ENCODE data around the gene YDJC. TPM values are rescaled to one million over a fixed set of nuclear protein-coding genes. Genes with fewer than 3 reads are reported as not detected.

Gene YDJC
- total and polyA plus RNA-seq, 2 of the 13 experiments (the other 11 are each of a cell fraction or from before 2014, with no cell fraction given) = 15.3 to 32.0 TPM

- FAIRE-seq = no peak
- in situ Hi-C loops (cut with HindIII; ENCODE audit: extremely low pct_ligation_motif_present, low pct_unique_long_range_greater_than_20kb) = no loop called here
These were observed 3.6 kb downstream of the YDJC start for GRCh38 chr22:21626073-21626734.

GRCh38 chr22:21624880-21625791 is 4.7 kb downstream of the YDJC start:
- Histone ChIP-seq H3K4me2 (ENCODE audit: low read depth, low read length) (no peak overlapping the region), H4K20me1 (ENCODE audit: insufficient read depth, low read length) (peaks cover 19% of the 10 kb centered on the region), H2AFZ (ENCODE audit: low read length) (no peak overlapping the region), H3K27ac (ENCODE audit: extremely low read length, insufficient read depth, low read length) (no peak overlapping the region), H3K9me3 (ENCODE audit: low read length) (no peaks in the 10 kb centered on the region), H3K9ac (ENCODE audit: insufficient read depth, low read depth, low read length) (no peak overlapping the region), H3K4me1 (ENCODE audit: insufficient read depth, low read length) (peaks cover 16% of the 10 kb centered on the region), H3K36me3 (replicated peaks in 1 of 2; ENCODE audit: control insufficient read depth in 1 of 2, insufficient read depth in 2 of 2, low read length in 2 of 2) (peaks cover 2 to 49% of the 10 kb centered on the region in 2 experiments; a peak in 4 of 5 replicates), H3K4me3 (replicated peaks in 1 of 3; ENCODE audit: insufficient read depth in 1 of 3, low read depth in 2 of 3, low read length in 3 of 3) (no peak overlapping the region), H3K79me2 (ENCODE audit: insufficient read depth, low read length) (peaks cover 23% of the 10 kb centered on the region), H3K27me3 (ENCODE audit: control insufficient read depth in 1 of 2, insufficient read depth in 2 of 2, low read length in 2 of 2) (no peaks in the 10 kb centered on the region)
- ChIA-PET POLR2A (interaction anchor here (1.0 to 2.3 kb wide), 2 partner anchors 17 to 18 kb away, joined by 3 to 12 read pairs; partner anchors contain the start of gene SDF2L1), CTCF (ENCODE audit: low intra/inter-chr PET ratio, low total read pairs) (interaction anchor here (2.4 kb wide), 1 partner anchor 17 kb away, joined by 11 read pairs; the partner anchor contains the start of gene SDF2L1)
- BruUV-seq (replicated peaks) = no TSS peak
- no peak for TF ChIP-seq TBL1XR1 (IDR thresholded peaks at IDR 0.05; ENCODE audit: borderline replicate concordance, low read length, partially characterized antibody)
- no peak for TF ChIP-seq ZNF616 (CRISPR knock-in tag; IDR thresholded peaks at IDR 0.05; ENCODE audit: low read depth)
- no peak for TF ChIP-seq ZMYM3 (CRISPR knock-in tag; IDR thresholded peaks at IDR 0.05)
- TF ChIP-seq ZFP36L1 (CRISPR knock-in tag; IDR thresholded peaks at IDR 0.05) = no peak
- peak in 1 of 2 experiments; percentile 8; a peak in 1 of 4 replicates for TF ChIP-seq MAFK (conservative IDR thresholded peaks at IDR 0.05 in 1 of 2, IDR thresholded peaks at IDR 0.05 in 1 of 2; ENCODE audit: low read length in 2 of 2)
- TF ChIP-seq XBP1 (CRISPR knock-in tag; IDR thresholded peaks at IDR 0.05) = no peak
- TF ChIP-seq SMAD9 (CRISPR knock-in tag; IDR thresholded peaks at IDR 0.05) = no peak
- peak; percentile 18 to 54; a peak in 1 of 4 replicates for TF ChIP-seq POLR2A (IDR thresholded peaks at IDR 0.05; ENCODE audit: insufficient read depth in 1 of 2, low read depth in 2 of 2, low read length in 2 of 2)
- peak; percentile 89 for TF ChIP-seq RBM22 (optimal IDR thresholded peaks at IDR 0.05; ENCODE audit: low read length)
- TF ChIP-seq HNF4G (IDR thresholded peaks at IDR 0.05; ENCODE audit: borderline replicate concordance, low read depth, low read length) = no peak
- TF ChIP-seq HNF4G (CRISPR knock-in tag; IDR thresholded peaks at IDR 0.05; ENCODE audit: borderline replicate concordance, low read depth) = no peak
- TF ChIP-seq AGO2 (optimal IDR thresholded peaks at IDR 0.05; ENCODE audit: low read depth, low read length) = peak; percentile 79
- TF ChIP-seq ZSCAN30 (CRISPR knock-in tag; IDR thresholded peaks at IDR 0.05) = no peak
- 92% methylated on average over 6 of the region's 12 CpGs for WGBS (ENCODE audit: low lambda C conversion rate)
- FAIRE-seq = no peak
- no peak for DNase-seq (ENCODE audit: low spot score)
- in situ Hi-C loops (cut with HindIII; ENCODE audit: extremely low pct_ligation_motif_present, low pct_unique_long_range_greater_than_20kb) = no loop called here
- no peak for ATAC-seq
- intact Hi-C loops (cut with micrococcal nuclease; ENCODE audit: unreplicated experiment) = loop anchor here (2.0 kb wide), 1 partner anchor 18 kb away; the partner anchor contains the start of gene SDF2L1

More at GRCh38 chr22:21626073-21626734, 3.6 kb downstream of the YDJC start:
- ChIA-PET CTCF (ENCODE audit: low intra/inter-chr PET ratio, low total read pairs) (interaction anchor here (0.9 kb wide), 1 partner anchor 20 kb away, joined by 3 read pairs; no protein-coding TSS in a partner anchor), POLR2A (interaction anchor here (2.3 kb wide), 1 partner anchor 16 kb away, joined by 12 read pairs; the partner anchor contains the start of gene SDF2L1)
- no peak overlapping the region for H2AFZ ChIP-seq (ENCODE audit: low read length)
- H3K79me2 ChIP-seq (ENCODE audit: insufficient read depth, low read length) = peaks cover 19% of the 10 kb centered on the region
- H3K4me3 ChIP-seq (replicated peaks in 1 of 3; ENCODE audit: insufficient read depth in 1 of 3, low read depth in 2 of 3, low read length in 3 of 3) = no peak overlapping the region
- no peak overlapping the region for H3K4me2 ChIP-seq (ENCODE audit: low read depth, low read length)
- no TSS peak for BruUV-seq (replicated peaks)
- DNase-seq (ENCODE audit: low spot score) (no peak), ATAC-seq (no peak)
- peaks cover 21% of the 10 kb centered on the region for H3K4me1 ChIP-seq (ENCODE audit: insufficient read depth, low read length)
- peaks cover 10% of the 10 kb centered on the region for H4K20me1 ChIP-seq (ENCODE audit: insufficient read depth, low read length)
- 83% methylated on average over 4 of the region's 4 CpGs for WGBS (ENCODE audit: low lambda C conversion rate)
- H3K9me3 ChIP-seq (ENCODE audit: low read length) = no peaks in the 10 kb centered on the region
- intact Hi-C loops (cut with micrococcal nuclease; ENCODE audit: unreplicated experiment) = no loop called here
- H3K27ac ChIP-seq (ENCODE audit: extremely low read length, insufficient read depth, low read length) = no peak overlapping the region
- no peaks in the 10 kb centered on the region for H3K27me3 ChIP-seq (ENCODE audit: control insufficient read depth in 1 of 2, insufficient read depth in 2 of 2, low read length in 2 of 2)
- no peak overlapping the region for H3K9ac ChIP-seq (ENCODE audit: insufficient read depth, low read depth, low read length)
- peaks cover 2 to 39% of the 10 kb centered on the region in 2 experiments; a peak in 3 of 5 replicates for H3K36me3 ChIP-seq (replicated peaks in 1 of 2; ENCODE audit: control insufficient read depth in 1 of 2, insufficient read depth in 2 of 2, low read length in 2 of 2)
- TF ChIP-seq POLR2G (IDR thresholded peaks at IDR 0.05; ENCODE audit: low read depth, low read length) (peak; percentile 43; the same call in 1 of the 2 replicates), POLR2A (IDR thresholded peaks at IDR 0.05; ENCODE audit: insufficient read depth in 1 of 2, low read depth in 2 of 2, low read length in 2 of 2) (peak in 1 of 2 experiments; percentile 27; a peak in 1 of 4 replicates), ZNF263 (CRISPR knock-in tag; IDR thresholded peaks at IDR 0.05) (peak; percentile 7; the same call in 1 of the 2 replicates), ZSCAN29 (CRISPR knock-in tag; conservative IDR thresholded peaks at IDR 0.05) (no peak), ZC3H4 (CRISPR knock-in tag; IDR thresholded peaks at IDR 0.05; ENCODE audit: borderline replicate concordance) (no peak)
